ENCODE data around the gene LRRC14B.

- no peak for TF ChIP-seq TAF1 (conservative IDR thresholded peaks at IDR 0.05)
- TF ChIP-seq CTCF (IDR thresholded peaks at IDR 0.05; ENCODE audit: low read depth, low read length, missing input control) = no peak
- no peak for TF ChIP-seq ZBTB33 (IDR thresholded peaks at IDR 0.05)
- no peak for TF ChIP-seq RAD21 (IDR thresholded peaks at IDR 0.05)
- no peak for TF ChIP-seq GABPA (IDR thresholded peaks at IDR 0.05 in 1 of 2, conservative IDR thresholded peaks at IDR 0.05 in 1 of 2)
- TF ChIP-seq SP1 (IDR thresholded peaks at IDR 0.05) = no peak
- no peak for TF ChIP-seq FOXA1 (IDR thresholded peaks at IDR 0.05)
- no peak for TF ChIP-seq JUND (IDR thresholded peaks at IDR 0.05)
- no peak for TF ChIP-seq MAX (IDR thresholded peaks at IDR 0.05)
- TF ChIP-seq REST (IDR thresholded peaks at IDR 0.05) = no peak
These were observed 10.1 kb upstream of the LRRC14B start for GRCh38 chr5:181160-181559.

Measured in liver (tissue), 3 donors.